CD8-positive, alpha-beta memory T cell (primary cell): Measurements from ENCODE around the gene HADHB. TPM values are rescaled to one million over a fixed set of nuclear protein-coding genes. Genes with fewer than 3 reads are reported as not detected.
A peak's percentile ranks its signal among the peaks of the same experiment; 100 is the strongest.

ENCODE experiments used
- CTCF ChIA-PET: fragments of 350-600 bp; sonication (Branson Sonifier 250); formaldehyde crosslinking; loops from one replicate; lab custom pipeline; 2021; ENCODE audit warnings: antibody characterized with exemption; lab: Charles Lee
- POLR2A ChIA-PET: fragments of 350-600 bp; sonication (Branson Sonifier 250); formaldehyde crosslinking; loops from one replicate; lab custom pipeline; 2021; ENCODE audit warnings: antibody characterized with exemption; lab: Charles Lee
- DNase-seq, 5 donors: peaks; one replicate each; pipeline versions ENCODE4 v3.0.0 to v3.0.0-alpha.2; 2020 to 2022; ENCODE audit warnings: mixed read lengths in 1 of 5
- H3K27ac ChIP-seq: one replicate; pipeline ENCODE4 v1.7.0; 2013; ENCODE audit warnings: low read depth, mild to moderate bottlenecking, low read length, moderate library complexity
- H3K27me3 ChIP-seq: 2 replicates; pipeline ENCODE4 v1.7.0; 2013; ENCODE audit warnings: low read length, mild to moderate bottlenecking; ENCODE audit not compliant: insufficient read depth, poor library complexity, severe bottlenecking
- H3K36me3 ChIP-seq: 2 replicates; pipeline ENCODE4 v1.7.0; 2013; ENCODE audit warnings: mild to moderate bottlenecking, low read length, moderate library complexity; ENCODE audit not compliant: insufficient read depth
- H3K4me1 ChIP-seq: 2 replicates; pipeline ENCODE4 v1.7.0; 2013; ENCODE audit warnings: mild to moderate bottlenecking, low read length, moderate library complexity; ENCODE audit not compliant: insufficient read depth
- H3K4me3 ChIP-seq: 2 replicates; pipeline ENCODE4 v1.7.0; 2013; ENCODE audit warnings: mild to moderate bottlenecking, low read length
- H3K9me3 ChIP-seq: 2 replicates; pipeline ENCODE4 v1.7.0; 2013; ENCODE audit warnings: mild to moderate bottlenecking, low read length
- H3K27ac Mint-ChIP-seq, 8 donors: one replicate each; pipeline ENCODE4 v1.8.0; 2020 to 2021; ENCODE audit warnings: mixed read lengths in 8 of 8, mild to moderate bottlenecking in 6 of 8, inconsistent platforms in 3 of 8, moderate library complexity in 3 of 8
- H3K27me3 Mint-ChIP-seq, 2 donors: one replicate each; pipeline ENCODE4 v1.8.0; 2020 to 2021; ENCODE audit warnings: mixed read lengths in 2 of 2, mild to moderate bottlenecking in 1 of 2, moderate library complexity in 1 of 2
- H3K36me3 Mint-ChIP-seq, 3 donors: one replicate each; pipeline ENCODE4 v1.8.0; 2020 to 2021; ENCODE audit warnings: mixed read lengths in 3 of 3, inconsistent platforms in 1 of 3, mild to moderate bottlenecking in 1 of 3
- H3K4me1 Mint-ChIP-seq, 3 donors: one replicate each; pipeline ENCODE4 v1.8.0; 2020 to 2021; ENCODE audit warnings: mixed read lengths in 3 of 3, inconsistent platforms in 1 of 3, mild to moderate bottlenecking in 1 of 3
- H3K4me3 Mint-ChIP-seq, 7 donors: one replicate each; pipeline ENCODE4 v1.8.0; 2020 to 2021; ENCODE audit warnings: mixed read lengths in 7 of 7, mild to moderate bottlenecking in 6 of 7, moderate library complexity in 4 of 7, inconsistent platforms in 2 of 7
- H3K9me3 Mint-ChIP-seq, 5 donors: one replicate each; pipeline ENCODE4 v1.8.0; 2020 to 2022; ENCODE audit warnings: mixed read lengths in 5 of 5, mild to moderate bottlenecking in 3 of 5, moderate library complexity in 2 of 5, inconsistent platforms in 1 of 5
- polyA plus RNA-seq: library from polyadenylated mRNA; unstranded; fragments of 300-500 nt; fragmentation: Illumina TruSeq; gene quantifications from one replicate; pipeline ENCODE4 v1.2.3, GENCODE V29; 2021
- total RNA-seq, 2 experiments: library from RNA; stranded (reverse); gene quantifications; one replicate each; pipeline ENCODE4 v1.2.3, GENCODE V29; 2021

Gene HADHB
- total and polyA plus RNA-seq, 3 experiments from 2014 or later: 75.1 to 83.2 (median 80.2) TPM

DNA sequence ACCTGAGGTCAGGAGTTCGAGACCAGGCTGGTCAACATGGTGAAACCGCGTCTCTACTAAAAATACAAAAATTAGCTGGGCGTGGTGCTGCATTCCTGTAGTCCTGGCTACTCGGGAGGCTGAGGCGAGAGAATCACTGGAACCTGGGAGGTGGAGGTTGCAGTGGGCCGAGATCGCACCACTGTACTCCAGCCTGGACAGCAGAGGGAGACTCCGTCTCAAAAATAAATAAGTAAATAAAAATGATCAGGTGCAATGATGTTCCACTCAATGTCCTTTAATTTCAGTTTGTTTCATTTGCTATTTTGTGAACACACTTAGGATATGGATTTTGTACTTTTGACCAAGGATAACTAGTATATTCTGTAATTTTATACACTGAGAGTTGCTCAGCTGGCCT lies 9.7 kb upstream of the HADHB start:
- Mint-ChIP-seq H3K4me1 (peaks cover 11% of the 10 kb centered on the region in 3 donors), H3K4me3 (no peak overlapping the region), H3K27ac (no peak overlapping the region), H3K36me3 (peaks cover 1 to 76% (median 8%) of the 10 kb centered on the region in 3 donors), H3K27me3 (no peaks in the 10 kb centered on the region), H3K9me3 (no peaks in the 10 kb centered on the region)
- CTCF ChIA-PET: interaction anchor here (0.9 to 1.5 kb wide), 2 partner anchors 8 to 96 kb away, joined by 3 read pairs; no protein-coding TSS in a partner anchor
- Histone ChIP-seq H3K9me3 (no peaks in the 10 kb centered on the region), H3K27ac (no peak overlapping the region), H3K4me3 (no peak overlapping the region), H3K36me3 (peaks cover 48% of the 10 kb centered on the region), H3K27me3 (no peaks in the 10 kb centered on the region), H3K4me1 (no peaks in the 10 kb centered on the region)
- POLR2A ChIA-PET: no interaction called here
- no peak for DNase-seq

DNA sequence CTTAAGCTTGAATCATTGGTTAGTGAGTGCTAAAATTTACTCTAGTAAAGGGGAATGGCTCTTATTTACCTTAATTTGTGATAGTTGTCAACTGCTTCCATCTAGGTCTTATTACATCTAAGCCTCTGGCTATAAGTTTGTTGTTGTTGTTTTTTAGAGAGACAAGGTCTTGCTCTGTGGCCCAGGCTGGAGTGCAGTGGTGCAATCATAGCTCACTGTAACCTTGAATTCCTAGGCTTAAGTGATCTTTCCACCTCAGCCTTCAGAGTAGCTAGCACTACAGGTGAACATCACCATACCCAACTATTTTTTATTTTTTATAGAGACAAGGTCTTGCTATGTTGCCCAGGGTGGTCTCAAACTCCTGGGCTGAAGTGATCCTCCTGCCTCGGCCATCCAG lies 6.9 kb upstream of the HADHB start:
- H3K36me3 Mint-ChIP-seq: peaks cover 0 to 61% (median 8%) of the 10 kb centered on the region in 3 donors
- ChIA-PET CTCF (no interaction called here), POLR2A (no interaction called here)
- no peak for DNase-seq
- peak overlapping the region in 1 of 8 donors; percentile 20 for H3K27ac Mint-ChIP-seq
- Histone ChIP-seq H3K27ac (no peak overlapping the region), H3K4me1 (peaks cover 13% of the 10 kb centered on the region), H3K9me3 (no peaks in the 10 kb centered on the region), H3K4me3 (no peak overlapping the region), H3K36me3 (peaks cover 32% of the 10 kb centered on the region), H3K27me3 (no peaks in the 10 kb centered on the region)
- no peak overlapping the region for H3K4me3 Mint-ChIP-seq
- peaks cover 29 to 35% (median 35%) of the 10 kb centered on the region in 3 donors for H3K4me1 Mint-ChIP-seq
- H3K9me3 Mint-ChIP-seq: no peaks in the 10 kb centered on the region
- H3K27me3 Mint-ChIP-seq: no peaks in the 10 kb centered on the region

DNA sequence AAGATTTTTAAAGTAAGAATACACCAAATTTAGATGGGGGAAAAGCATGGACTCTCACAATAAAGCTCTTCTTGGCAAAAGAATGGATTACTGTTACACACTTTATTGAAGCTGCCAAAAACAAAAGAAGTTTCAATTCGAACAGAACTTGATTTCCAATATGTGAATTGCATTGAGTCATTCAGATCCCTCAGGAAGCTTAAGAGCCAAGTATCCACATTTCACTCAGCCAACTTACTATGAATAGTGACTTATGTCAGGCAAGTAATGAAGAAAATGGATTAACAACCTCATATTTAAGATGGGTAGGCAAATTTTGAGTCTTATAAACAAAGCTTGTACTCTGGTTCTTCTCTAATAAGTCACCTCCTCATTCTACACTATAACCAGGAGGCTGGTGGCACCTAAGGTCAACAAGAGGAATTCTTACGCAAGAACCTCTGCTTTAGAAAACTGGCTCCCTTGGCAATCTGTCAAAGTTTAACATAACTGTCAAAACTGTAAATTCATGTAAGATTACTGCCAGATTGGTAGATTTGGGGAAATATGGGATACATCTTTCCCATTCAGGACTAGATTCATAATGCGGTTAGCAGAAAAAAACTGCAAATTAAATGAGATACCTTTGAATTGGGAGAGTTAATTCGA lies 6.3 kb upstream of the HADHB start:
- peaks cover 26% of the 10 kb centered on the region for H3K36me3 ChIP-seq
- no peak overlapping the region for H3K27ac Mint-ChIP-seq
- peaks cover 0 to 55% (median 5%) of the 10 kb centered on the region in 3 donors for H3K36me3 Mint-ChIP-seq
- no peaks in the 10 kb centered on the region for H3K27me3 Mint-ChIP-seq
- H3K4me1 Mint-ChIP-seq: peaks cover 35 to 41% (median 41%) of the 10 kb centered on the region in 3 donors
- peaks cover 19% of the 10 kb centered on the region for H3K4me1 ChIP-seq
- no peak overlapping the region for H3K4me3 Mint-ChIP-seq
- ChIA-PET POLR2A (no interaction called here), CTCF (no interaction called here)
- H3K9me3 ChIP-seq: no peaks in the 10 kb centered on the region
- H3K9me3 Mint-ChIP-seq: no peaks in the 10 kb centered on the region
- no peak overlapping the region for H3K27ac ChIP-seq
- no peak for DNase-seq
- no peaks in the 10 kb centered on the region for H3K27me3 ChIP-seq
- H3K4me3 ChIP-seq: no peak overlapping the region

DNA sequence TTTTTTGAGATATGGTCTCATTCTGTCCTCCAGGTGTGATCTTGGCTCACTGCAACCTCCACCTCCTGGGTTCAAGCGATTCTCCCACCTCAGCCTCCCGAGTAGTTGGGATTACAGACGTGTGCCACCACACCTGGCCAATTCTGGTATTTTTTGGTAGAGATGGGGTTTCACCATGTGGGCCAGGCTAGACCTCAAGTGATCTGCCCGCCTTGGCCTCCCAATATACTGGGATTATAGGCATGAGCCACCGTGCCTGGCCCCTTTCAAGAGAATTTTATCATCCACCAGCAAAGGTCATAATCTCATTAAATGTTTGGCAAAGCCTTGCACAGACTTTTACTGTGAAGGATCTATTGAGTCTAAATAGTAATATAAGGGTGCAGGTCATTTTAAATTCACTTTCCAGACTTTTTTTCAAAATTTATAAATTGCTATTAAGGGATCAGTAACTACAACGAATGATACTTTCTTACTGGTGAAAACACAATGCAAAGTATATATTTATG lies 2.8 kb upstream of the HADHB start:
- Histone ChIP-seq H3K27ac (peak overlapping the region; percentile 98), H3K4me1 (peaks cover 40% of the 10 kb centered on the region), H3K4me3 (no peak overlapping the region), H3K36me3 (peaks cover 12% of the 10 kb centered on the region), H3K9me3 (no peaks in the 10 kb centered on the region), H3K27me3 (no peaks in the 10 kb centered on the region)
- Mint-ChIP-seq H3K4me3 (peak overlapping the region; percentile 6 to 97 (median 44)), H3K4me1 (peaks cover 54 to 67% (median 60%) of the 10 kb centered on the region in 3 donors), H3K36me3 (peaks cover 0 to 41% (median 1%) of the 10 kb centered on the region in 3 donors), H3K27me3 (peaks cover 0 to 1% of the 10 kb centered on the region in 2 donors), H3K9me3 (no peaks in the 10 kb centered on the region), H3K27ac (peak overlapping the region in 2 of 8 donors; percentile 54 to 90)
- no peak for DNase-seq
- ChIA-PET POLR2A (interaction anchor here (0.5 to 1.5 kb wide), 2 partner anchors 24 to 260 kb away, joined by 3 to 4 read pairs; partner anchors contain the start of gene KIF3C), CTCF (no interaction called here)

DNA sequence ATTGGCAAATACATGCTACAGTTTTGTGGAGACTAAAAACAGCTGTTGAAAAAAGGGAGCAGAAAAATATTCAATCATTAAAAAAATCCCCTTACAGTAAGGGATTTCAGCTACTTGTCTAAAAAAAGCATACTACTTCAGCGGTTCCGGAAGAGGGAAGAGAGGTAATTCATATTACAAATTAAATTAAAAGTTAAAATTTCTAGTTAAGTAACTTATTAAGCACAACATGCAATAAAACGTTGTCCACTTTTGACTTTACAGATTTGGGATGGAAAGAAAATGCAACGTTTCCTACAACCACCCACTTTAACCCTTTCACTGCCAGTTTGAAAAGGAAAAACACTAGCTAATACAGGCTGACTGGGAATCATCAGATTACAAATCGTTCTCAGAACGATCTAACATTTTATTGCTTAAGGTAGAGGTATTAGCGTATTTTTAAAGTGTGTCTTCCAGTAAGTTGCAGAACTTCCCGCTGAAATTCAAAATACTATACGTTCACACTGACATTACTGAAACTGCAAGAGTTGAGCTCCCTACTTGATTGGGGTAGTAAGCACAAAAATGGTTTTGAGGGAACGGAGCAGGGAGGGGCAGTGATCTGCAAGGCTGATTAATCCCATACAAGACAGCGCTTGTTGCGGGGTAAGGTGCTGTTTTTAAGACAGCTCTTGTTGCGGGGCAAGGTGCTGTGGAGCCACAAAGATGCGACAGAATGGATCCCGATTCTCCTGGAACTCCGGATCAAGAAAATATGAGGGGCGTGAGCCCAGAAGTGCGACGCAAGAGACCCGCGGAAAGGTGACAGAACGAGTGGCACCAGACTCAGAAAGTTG lies 1.1 kb upstream of the HADHB start:
- DNase-seq: peak in 2 of 5 donors; percentile 5 to 20
- H3K9me3 Mint-ChIP-seq: no peaks in the 10 kb centered on the region
- H3K27ac ChIP-seq: peak overlapping the region; percentile 98
- H3K4me3 Mint-ChIP-seq: peak overlapping the region; percentile 95 to 99 (median 98)
- peaks cover 42% of the 10 kb centered on the region for H3K4me1 ChIP-seq
- H3K27me3 ChIP-seq: no peaks in the 10 kb centered on the region
- peak overlapping the region; percentile 90 to 100 (median 100) for H3K27ac Mint-ChIP-seq
- H3K27me3 Mint-ChIP-seq: peaks cover 0 to 1% of the 10 kb centered on the region in 2 donors
- H3K4me3 ChIP-seq: peak overlapping the region; percentile 99
- H3K9me3 ChIP-seq: no peaks in the 10 kb centered on the region
- peaks cover 0 to 26% (median 0%) of the 10 kb centered on the region in 3 donors for H3K36me3 Mint-ChIP-seq
- CTCF ChIA-PET: interaction anchor here (1.0 to 1.5 kb wide), 3 partner anchors 9 to 59 kb away, joined by 3 to 5 read pairs (median 3); no protein-coding TSS in a partner anchor
- POLR2A ChIA-PET: interaction anchor here (1.0 to 2.0 kb wide), 4 partner anchors 59 to 365 kb away, joined by 3 to 9 read pairs (median 6); partner anchors contain the start of genes KIF3C and SELENOI
- H3K36me3 ChIP-seq: peaks cover 2% of the 10 kb centered on the region
- peaks cover 53 to 72% (median 70%) of the 10 kb centered on the region in 3 donors for H3K4me1 Mint-ChIP-seq

DNA sequence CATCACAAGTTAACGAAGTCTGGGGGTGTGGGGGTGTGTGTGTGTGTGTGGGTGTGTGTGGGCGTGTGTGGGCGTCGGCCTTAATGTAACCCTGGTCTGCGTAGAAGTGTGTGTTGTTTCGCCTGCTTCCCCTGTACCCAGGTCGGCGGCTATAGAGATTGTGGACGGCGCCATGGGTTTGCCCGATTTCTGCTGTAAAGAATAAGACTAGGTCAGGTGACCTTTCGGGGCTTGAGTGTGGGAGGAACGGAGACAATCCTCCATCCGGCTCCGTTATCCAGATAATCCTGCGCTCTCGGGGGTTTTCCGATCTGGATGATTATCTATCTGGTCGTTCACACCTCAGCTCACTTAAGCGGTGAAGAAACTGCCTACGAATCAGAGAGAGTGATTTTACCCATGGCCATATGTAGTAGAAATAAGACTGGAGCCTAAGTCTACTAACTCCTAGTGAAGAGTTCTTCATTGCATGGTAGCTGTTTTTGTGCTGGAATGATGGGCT lies 543 bp downstream of the HADHB start:
- ChIA-PET CTCF (no interaction called here), POLR2A (interaction anchor here (2.0 kb wide), 1 partner anchor 101 kb away, joined by 9 read pairs; the partner anchor contains the start of gene SELENOI)
- peak overlapping the region; percentile 90 to 100 (median 100) for H3K27ac Mint-ChIP-seq
- H3K4me1 Mint-ChIP-seq: peaks cover 48 to 72% (median 65%) of the 10 kb centered on the region in 3 donors
- Histone ChIP-seq H3K9me3 (no peaks in the 10 kb centered on the region), H3K27ac (peak overlapping the region; percentile 98), H3K27me3 (no peaks in the 10 kb centered on the region), H3K4me1 (peaks cover 42% of the 10 kb centered on the region), H3K36me3 (no peaks in the 10 kb centered on the region), H3K4me3 (peak overlapping the region; percentile 99)
- peak in 4 of 5 donors; percentile 33 to 68 (median 51) for DNase-seq
- H3K36me3 Mint-ChIP-seq: peaks cover 0 to 20% (median 0%) of the 10 kb centered on the region in 3 donors
- peaks cover 0 to 1% of the 10 kb centered on the region in 2 donors for H3K27me3 Mint-ChIP-seq
- peak overlapping the region; percentile 95 to 99 (median 98) for H3K4me3 Mint-ChIP-seq
- no peaks in the 10 kb centered on the region for H3K9me3 Mint-ChIP-seq

DNA sequence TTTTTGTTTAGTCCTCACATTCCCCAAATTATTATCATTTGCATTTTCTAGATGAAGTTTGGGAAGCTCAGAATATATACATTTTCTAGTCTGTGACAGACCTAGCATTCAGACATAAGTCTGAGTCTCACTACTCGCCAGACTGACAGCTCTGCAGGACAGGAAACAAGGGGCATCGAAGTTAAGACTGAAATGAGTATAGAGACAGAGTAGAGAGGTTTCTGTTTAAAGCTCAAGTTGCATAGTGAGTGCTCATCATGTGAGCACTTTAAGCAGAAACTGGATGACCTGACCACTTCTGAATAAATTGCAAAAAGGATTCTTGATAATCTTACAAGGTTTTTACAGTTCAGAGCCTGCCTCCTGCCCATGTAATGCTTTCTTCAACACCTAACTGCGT lies 1.1 kb downstream of the HADHB start:
- H3K36me3 Mint-ChIP-seq: peaks cover 0 to 18% (median 0%) of the 10 kb centered on the region in 3 donors
- POLR2A ChIA-PET: interaction anchor here (2.0 kb wide), 1 partner anchor 100 kb away, joined by 9 read pairs; the partner anchor contains the start of gene SELENOI
- H3K9me3 Mint-ChIP-seq: no peaks in the 10 kb centered on the region
- Histone ChIP-seq H3K4me3 (peak overlapping the region; percentile 99), H3K27ac (peak overlapping the region; percentile 98), H3K36me3 (no peaks in the 10 kb centered on the region), H3K27me3 (no peaks in the 10 kb centered on the region), H3K4me1 (peaks cover 41% of the 10 kb centered on the region), H3K9me3 (no peaks in the 10 kb centered on the region)
- peaks cover 0 to 1% of the 10 kb centered on the region in 2 donors for H3K27me3 Mint-ChIP-seq
- H3K4me3 Mint-ChIP-seq: peak overlapping the region; percentile 95 to 99 (median 98)
- H3K4me1 Mint-ChIP-seq: peaks cover 45 to 69% (median 62%) of the 10 kb centered on the region in 3 donors
- peak overlapping the region; percentile 90 to 100 (median 100) for H3K27ac Mint-ChIP-seq
- DNase-seq: no peak
- CTCF ChIA-PET: no interaction called here
